ENCODE results near the gene ANKH.

ANKH gene

GRCh38 chr5:14869668-14870164 lies 1.9 kb downstream of the ANKH start:
- no peak for DNase-seq
- intact Hi-C loops (cut with DNase I; ENCODE audit: low total_unique reads), result loop anchor here (5.0 kb wide), 2 partner anchors 142 to 143 kb away; no protein-coding TSS in a partner anchor
- TF ChIP-seq CTCF (IDR thresholded peaks at IDR 0.05), result no peak
- no peaks in the 10 kb centered on the region for H3K36me3 ChIP-seq
- no peaks in the 10 kb centered on the region for H3K27me3 ChIP-seq
- H3K9me3 ChIP-seq, result no peaks in the 10 kb centered on the region
- peaks cover 0 to 45% (median 14%) of the 10 kb centered on the region in 4 donors for H3K4me1 ChIP-seq
- H3K27ac ChIP-seq, result peak overlapping the region; percentile 94 to 98
- H3K4me3 ChIP-seq, result peak overlapping the region; percentile 78 to 99

DNA sequence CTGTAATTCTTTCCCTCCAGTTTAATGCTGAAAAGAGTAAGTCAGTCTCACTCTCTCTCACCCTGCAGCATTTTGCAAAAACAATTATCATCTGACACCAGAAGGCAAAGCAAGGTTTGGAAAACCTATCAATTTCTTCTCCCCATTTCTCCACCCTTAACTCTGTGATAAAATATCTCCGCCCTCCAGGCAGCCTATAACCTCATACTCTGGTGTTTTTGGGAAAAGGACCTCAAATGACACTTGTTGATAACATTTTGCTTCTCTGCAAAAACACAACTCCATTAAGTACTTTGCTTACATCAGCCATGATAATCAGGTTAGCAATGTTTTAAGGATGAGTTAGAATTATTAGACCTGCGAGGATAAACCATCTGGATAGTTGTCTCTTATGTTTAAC lies 2.3 kb downstream of the ANKH start:
- H3K27me3 ChIP-seq, result no peaks in the 10 kb centered on the region
- H3K27ac ChIP-seq, result peak overlapping the region; percentile 94 to 98

DNA sequence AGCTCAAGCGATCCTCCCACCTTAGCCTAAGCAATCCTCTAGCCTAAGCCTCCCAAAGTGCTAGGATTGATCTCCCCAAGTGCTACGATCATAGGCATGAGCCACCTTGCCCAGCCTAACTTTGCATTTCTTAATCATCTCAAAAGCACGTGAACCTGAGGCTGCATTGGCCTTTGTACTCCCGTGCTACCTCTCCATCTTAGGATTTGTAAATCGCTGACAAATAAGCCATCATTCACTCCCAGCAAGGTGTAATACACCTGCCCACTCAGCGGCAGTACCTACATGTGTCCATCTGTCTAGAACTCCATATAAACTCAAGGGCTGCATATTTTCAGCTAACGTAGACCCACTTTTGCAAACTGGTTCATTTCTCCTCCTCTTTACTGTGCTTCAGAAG lies 2.8 kb downstream of the ANKH start:
- intact Hi-C loops (cut with DNase I; ENCODE audit: low total_unique reads), result no loop called here
- Histone ChIP-seq H3K27me3 (no peaks in the 10 kb centered on the region), H3K4me3 (peak overlapping the region; percentile 78 to 99), H3K36me3 (no peaks in the 10 kb centered on the region), H3K4me1 (peaks cover 0 to 53% (median 23%) of the 10 kb centered on the region in 4 donors), H3K27ac (peak overlapping the region; percentile 94 to 98), H3K9me3 (no peaks in the 10 kb centered on the region)
- no peak for DNase-seq
- no peak for TF ChIP-seq CTCF (IDR thresholded peaks at IDR 0.05)

More for the DNA sequence above, 2.3 kb downstream of the ANKH start:
- intact Hi-C loops (cut with DNase I; ENCODE audit: low total_unique reads), result no loop called here
- Histone ChIP-seq H3K4me1 (peaks cover 0 to 48% (median 19%) of the 10 kb centered on the region in 4 donors), H3K4me3 (peak overlapping the region; percentile 78 to 99), H3K36me3 (no peaks in the 10 kb centered on the region), H3K9me3 (no peaks in the 10 kb centered on the region)
- no peak for DNase-seq
- TF ChIP-seq CTCF (IDR thresholded peaks at IDR 0.05), result no peak

GRCh38 chr5:14864181-14864812 lies 7.3 kb downstream of the ANKH start:
- Histone ChIP-seq H3K36me3 (no peaks in the 10 kb centered on the region), H3K27me3 (no peaks in the 10 kb centered on the region), H3K27ac (peak overlapping the region; percentile 68), H3K4me1 (peaks cover 0 to 87% (median 48%) of the 10 kb centered on the region in 4 donors), H3K9me3 (no peaks in the 10 kb centered on the region), H3K4me3 (no peak overlapping the region)
- DNase-seq, result no peak
- intact Hi-C loops (cut with DNase I; ENCODE audit: low total_unique reads), result no loop called here
- TF ChIP-seq CTCF (IDR thresholded peaks at IDR 0.05), result no peak

GRCh38 chr5:14863105-14863504 lies 8.5 kb downstream of the ANKH start:
- intact Hi-C loops (cut with DNase I; ENCODE audit: low total_unique reads), result no loop called here
- peak overlapping the region; percentile 8 to 68 for H3K27ac ChIP-seq

More at GRCh38 chr5:14863105-14863504, 8.5 kb downstream of the ANKH start:
- Histone ChIP-seq H3K9me3 (no peaks in the 10 kb centered on the region), H3K27me3 (no peaks in the 10 kb centered on the region), H3K36me3 (no peaks in the 10 kb centered on the region), H3K4me3 (no peak overlapping the region), H3K4me1 (peaks cover 0 to 78% (median 40%) of the 10 kb centered on the region in 4 donors)
- DNase-seq, result no peak
- no peak for TF ChIP-seq CTCF (IDR thresholded peaks at IDR 0.05)
